Activated naive CD8-positive, alpha-beta T cell treated with anti-CD3 and anti-CD28 coated beads, Interleukin-2, amount 50 U/mL, for 24 hours (primary cell): ENCODE results near the gene NUDCD2.
"Not testable (repeated sequence)": the region's sequence is repeated elsewhere in the genome, so short reads cannot be mapped to it uniquely, and the experiment has no call there.

ENCODE experiments used
- ATAC-seq: fragments of 150-1000 bp; cut with Tn5 transposase; one replicate; pipeline ENCODE4 v1.10.0; 2021
- DNase-seq: peaks from one replicate; pipeline ENCODE4 v3.0.0; 2021
- H3K27ac Mint-ChIP-seq: one replicate; pipeline ENCODE4 v1.8.0; 2021; ENCODE audit warnings: mild to moderate bottlenecking, mixed read lengths
- H3K27me3 Mint-ChIP-seq: one replicate; pipeline ENCODE4 v1.8.0; 2021; ENCODE audit warnings: mixed read lengths
- H3K36me3 Mint-ChIP-seq: one replicate; pipeline ENCODE4 v1.8.0; 2021; ENCODE audit warnings: low read depth, mixed read lengths
- H3K4me1 Mint-ChIP-seq: one replicate; pipeline ENCODE4 v1.8.0; 2021; ENCODE audit warnings: mixed read lengths
- H3K4me3 Mint-ChIP-seq: one replicate; pipeline ENCODE4 v1.8.0; 2021; ENCODE audit warnings: mild to moderate bottlenecking, moderate library complexity, mixed read lengths
- H3K9me3 Mint-ChIP-seq: one replicate; pipeline ENCODE4 v1.8.0; 2021; ENCODE audit warnings: mixed read lengths

Gene NUDCD2

DNA sequence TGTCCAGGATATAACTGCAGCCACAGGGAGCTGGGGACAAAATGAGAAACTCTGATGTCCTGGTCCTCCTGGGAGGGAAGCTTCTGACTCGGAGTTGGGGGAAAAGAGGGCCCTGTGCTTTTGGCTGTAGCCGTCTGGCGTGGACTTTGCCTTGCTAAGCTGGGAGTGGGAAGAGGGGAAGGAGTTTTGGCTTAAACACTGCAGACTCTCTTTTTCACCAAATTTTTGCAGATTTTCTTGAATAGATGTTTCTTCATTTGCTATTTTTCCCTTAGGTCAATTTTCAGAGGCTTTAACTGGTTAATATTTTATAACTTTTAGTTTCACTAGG, 29.8 kb upstream of the NUDCD2 start:
- Mint-ChIP-seq H3K4me1 (no peaks in the 10 kb centered on the region), H3K4me3 (no peak overlapping the region), H3K9me3 (no peaks in the 10 kb centered on the region), H3K27ac (no peak overlapping the region), H3K27me3 (no peaks in the 10 kb centered on the region), H3K36me3 (peaks cover 43% of the 10 kb centered on the region)
- DNase-seq: no peak
- ATAC-seq: no peak

DNA sequence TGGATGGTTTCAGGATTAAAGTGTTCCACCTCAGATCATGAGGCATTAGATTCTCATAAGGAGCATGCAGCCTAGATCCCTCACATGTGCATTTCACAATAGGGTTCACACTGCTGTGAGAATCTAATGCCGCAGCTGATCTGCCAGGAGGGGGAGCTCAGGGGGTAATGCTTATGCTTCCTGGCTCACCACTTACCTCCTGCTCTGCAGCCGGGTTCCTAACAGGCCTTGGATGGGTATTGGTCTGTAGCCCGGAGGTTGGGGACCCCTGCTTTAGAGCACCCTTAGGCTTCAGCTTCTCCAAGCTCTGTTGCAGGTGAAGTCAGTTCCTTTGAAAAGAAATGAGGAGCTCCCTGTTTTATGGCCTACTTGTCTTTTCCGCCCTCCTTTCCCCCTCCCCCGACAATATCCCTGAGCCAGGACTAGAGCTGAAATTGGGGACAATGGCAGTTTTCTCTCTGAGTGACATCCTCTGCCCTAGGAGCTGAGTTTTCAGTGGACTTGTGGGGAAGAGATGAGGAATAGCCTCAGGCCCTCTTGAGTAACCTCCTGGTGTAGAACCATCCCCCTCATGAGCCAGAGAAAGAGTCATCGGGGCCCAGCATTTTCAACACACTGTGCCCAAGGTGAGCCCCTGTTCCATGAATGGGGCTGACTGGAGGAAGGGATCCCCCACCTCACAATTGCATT, 29.3 kb upstream of the NUDCD2 start:
- Mint-ChIP-seq H3K4me1 (no peaks in the 10 kb centered on the region), H3K9me3 (no peaks in the 10 kb centered on the region), H3K4me3 (no peak overlapping the region), H3K27ac (no peak overlapping the region), H3K36me3 (peaks cover 47% of the 10 kb centered on the region), H3K27me3 (no peaks in the 10 kb centered on the region)
- ATAC-seq (no peak), DNase-seq (no peak)

DNA sequence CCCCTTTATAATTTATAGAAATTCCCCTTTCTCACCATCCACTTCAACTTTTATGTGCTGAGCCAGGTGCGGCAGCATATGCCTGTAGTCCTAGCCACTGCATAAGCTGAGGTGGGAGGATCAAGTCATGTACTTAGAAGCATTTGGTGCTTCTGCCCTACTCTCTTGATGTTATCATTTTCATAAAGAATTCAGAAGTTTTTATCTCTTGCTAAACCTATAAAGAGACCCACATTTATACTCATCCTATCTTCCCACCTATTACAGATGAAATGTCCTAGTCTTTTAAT, 19.0 kb upstream of the NUDCD2 start:
- no peak overlapping the region for H3K27ac Mint-ChIP-seq
- peaks cover 60% of the 10 kb centered on the region for H3K36me3 Mint-ChIP-seq
- DNase-seq (no peak), ATAC-seq (no peak)
- H3K27me3 Mint-ChIP-seq: no peaks in the 10 kb centered on the region
- H3K4me3 Mint-ChIP-seq: no peak overlapping the region
- H3K9me3 Mint-ChIP-seq: no peaks in the 10 kb centered on the region
- H3K4me1 Mint-ChIP-seq: no peaks in the 10 kb centered on the region

DNA sequence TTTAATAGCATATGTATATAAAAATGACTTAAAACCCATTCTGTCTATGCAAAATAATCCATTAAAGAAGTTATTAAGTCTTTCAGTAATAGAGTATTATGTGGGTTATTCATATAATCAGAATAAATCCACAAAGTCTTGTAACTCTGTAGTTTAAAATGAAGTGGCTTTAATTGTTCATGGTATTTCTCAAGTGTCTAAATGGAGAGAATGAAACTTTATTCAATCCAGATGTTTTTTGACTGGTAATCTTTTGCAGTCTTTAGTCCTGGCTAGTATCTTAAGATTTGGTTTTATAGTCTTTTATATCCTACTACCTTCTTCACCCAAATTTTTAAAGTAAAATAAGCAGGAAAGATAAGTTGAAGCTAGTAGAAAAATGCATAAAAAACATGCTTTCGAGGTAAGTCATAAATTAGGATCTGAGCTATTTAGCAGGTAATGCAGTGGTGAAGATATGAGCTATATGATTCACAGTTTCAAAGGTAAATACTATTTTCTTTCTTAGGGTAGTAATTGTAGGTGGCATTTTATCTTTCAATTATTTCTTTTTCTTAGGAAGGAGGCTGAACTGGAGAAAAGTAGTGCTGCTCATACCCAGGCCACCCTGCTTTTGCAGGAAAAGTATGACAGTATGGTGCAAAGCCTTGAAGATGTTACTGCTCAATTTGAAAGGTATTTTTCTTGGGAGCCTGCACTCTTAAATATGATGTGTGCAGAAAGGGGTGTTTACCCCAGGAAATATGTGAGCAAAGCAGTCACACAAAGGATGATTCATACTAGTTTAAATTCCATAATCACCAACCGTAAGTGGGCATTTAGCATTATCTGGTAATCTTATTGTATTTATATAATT, 18.5 kb upstream of the NUDCD2 start:
- H3K27me3 Mint-ChIP-seq: no peaks in the 10 kb centered on the region
- H3K27ac Mint-ChIP-seq: no peak overlapping the region
- peaks cover 57% of the 10 kb centered on the region for H3K36me3 Mint-ChIP-seq
- H3K9me3 Mint-ChIP-seq: no peaks in the 10 kb centered on the region
- no peak overlapping the region for H3K4me3 Mint-ChIP-seq
- no peaks in the 10 kb centered on the region for H3K4me1 Mint-ChIP-seq
- no peak for DNase-seq
- no peak for ATAC-seq

DNA sequence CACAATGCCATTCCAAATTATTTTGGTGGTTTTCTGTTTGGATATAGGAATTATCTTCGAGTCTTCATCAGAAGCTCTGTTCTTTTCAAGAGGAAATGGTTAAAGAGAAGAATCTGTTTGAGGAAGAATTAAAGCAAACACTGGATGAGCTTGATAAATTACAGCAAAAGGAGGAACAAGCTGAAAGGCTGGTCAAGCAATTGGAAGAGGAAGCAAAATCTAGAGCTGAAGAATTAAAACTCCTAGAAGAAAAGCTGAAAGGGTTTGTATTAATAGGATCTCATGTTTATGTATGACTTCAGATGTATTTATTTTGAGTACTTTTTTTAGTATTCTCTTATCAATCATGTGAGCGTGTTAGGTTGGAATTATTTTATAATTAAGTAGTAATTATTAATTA, 15.5 kb upstream of the NUDCD2 start:
- no peaks in the 10 kb centered on the region for H3K27me3 Mint-ChIP-seq
- peaks cover 56% of the 10 kb centered on the region for H3K36me3 Mint-ChIP-seq
- no peak overlapping the region for H3K4me3 Mint-ChIP-seq
- no peaks in the 10 kb centered on the region for H3K4me1 Mint-ChIP-seq
- no peak overlapping the region for H3K27ac Mint-ChIP-seq
- DNase-seq: no peak
- no peaks in the 10 kb centered on the region for H3K9me3 Mint-ChIP-seq
- ATAC-seq: no peak

DNA sequence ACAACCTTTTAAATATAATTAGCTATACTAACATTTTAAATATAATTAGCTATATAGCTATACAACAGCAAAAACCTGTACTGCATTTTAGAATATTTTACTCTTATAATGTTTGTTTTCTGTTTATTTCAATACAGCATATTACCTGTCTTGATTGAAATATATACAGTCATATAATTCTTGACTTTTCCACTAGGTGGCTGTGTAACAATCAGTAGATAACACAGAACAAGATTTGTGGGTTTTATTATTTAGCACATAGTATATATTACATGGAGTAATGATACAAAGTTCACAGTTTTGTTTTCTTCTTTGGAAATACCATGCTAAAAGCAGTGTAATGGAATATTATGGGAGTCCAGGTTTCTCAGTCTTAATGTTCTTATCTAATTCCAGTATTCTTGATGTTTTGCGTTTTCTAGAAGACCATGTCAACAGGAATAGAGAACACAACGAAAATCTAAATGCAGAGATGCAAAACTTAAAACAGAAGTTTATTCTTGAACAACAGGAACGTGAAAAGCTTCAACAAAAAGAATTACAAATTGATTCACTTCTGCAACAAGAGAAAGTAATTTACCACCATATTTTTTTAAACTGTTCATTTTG, 13.8 kb upstream of the NUDCD2 start:
- Mint-ChIP-seq H3K27ac (no peak overlapping the region), H3K36me3 (peaks cover 53% of the 10 kb centered on the region), H3K27me3 (no peaks in the 10 kb centered on the region), H3K4me3 (no peak overlapping the region), H3K4me1 (no peaks in the 10 kb centered on the region), H3K9me3 (no peaks in the 10 kb centered on the region)
- ATAC-seq (no peak), DNase-seq (no peak)

DNA sequence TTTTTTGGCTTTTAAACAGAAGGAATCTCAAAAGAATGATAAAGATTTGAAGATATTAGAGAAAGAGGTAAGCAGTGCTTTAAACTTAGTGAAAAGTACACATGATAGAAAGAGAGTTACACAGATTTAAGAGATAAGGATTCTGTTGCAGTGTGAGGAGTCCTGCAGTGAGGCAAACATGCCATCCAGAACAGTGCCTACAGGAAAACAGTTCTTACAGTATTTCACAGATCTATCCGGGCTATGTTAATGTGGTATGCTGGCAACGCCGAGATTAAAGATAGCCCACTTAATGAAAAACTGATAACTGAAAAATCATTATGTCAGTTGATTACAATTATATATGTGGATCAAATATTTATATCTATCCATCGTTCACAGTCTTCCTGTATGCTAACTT, 7.8 kb upstream of the NUDCD2 start:
- ATAC-seq (no peak), DNase-seq (no peak)
- peaks cover 44% of the 10 kb centered on the region for H3K36me3 Mint-ChIP-seq
- H3K4me3 Mint-ChIP-seq: no peak overlapping the region
- no peaks in the 10 kb centered on the region for H3K9me3 Mint-ChIP-seq
- H3K4me1 Mint-ChIP-seq: peaks cover 2% of the 10 kb centered on the region
- H3K27ac Mint-ChIP-seq: no peak overlapping the region
- no peaks in the 10 kb centered on the region for H3K27me3 Mint-ChIP-seq

DNA sequence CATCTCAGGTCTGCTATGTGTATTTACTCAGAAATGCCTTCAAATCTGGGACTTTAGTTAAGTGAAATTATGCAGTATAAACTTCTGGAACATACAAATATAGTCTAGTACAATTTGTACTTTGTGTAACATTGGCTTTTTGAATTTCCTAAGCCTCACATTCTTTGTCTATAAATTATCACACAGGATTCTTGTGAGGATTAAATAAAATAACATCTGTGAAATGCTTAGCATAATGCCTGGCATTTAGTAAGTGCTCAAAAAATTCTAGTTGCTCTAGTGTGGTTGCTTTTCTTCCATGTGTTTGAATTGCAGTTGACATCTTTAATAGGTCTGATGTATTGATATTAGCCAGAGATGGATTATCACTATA, 3.1 kb upstream of the NUDCD2 start:
- H3K36me3 Mint-ChIP-seq: peaks cover 30% of the 10 kb centered on the region
- H3K4me3 Mint-ChIP-seq: no peak overlapping the region
- H3K27ac Mint-ChIP-seq: no peak overlapping the region
- no peaks in the 10 kb centered on the region for H3K9me3 Mint-ChIP-seq
- peaks cover 3% of the 10 kb centered on the region for H3K27me3 Mint-ChIP-seq
- DNase-seq: no peak
- no peak for ATAC-seq
- H3K4me1 Mint-ChIP-seq: peaks cover 24% of the 10 kb centered on the region

DNA sequence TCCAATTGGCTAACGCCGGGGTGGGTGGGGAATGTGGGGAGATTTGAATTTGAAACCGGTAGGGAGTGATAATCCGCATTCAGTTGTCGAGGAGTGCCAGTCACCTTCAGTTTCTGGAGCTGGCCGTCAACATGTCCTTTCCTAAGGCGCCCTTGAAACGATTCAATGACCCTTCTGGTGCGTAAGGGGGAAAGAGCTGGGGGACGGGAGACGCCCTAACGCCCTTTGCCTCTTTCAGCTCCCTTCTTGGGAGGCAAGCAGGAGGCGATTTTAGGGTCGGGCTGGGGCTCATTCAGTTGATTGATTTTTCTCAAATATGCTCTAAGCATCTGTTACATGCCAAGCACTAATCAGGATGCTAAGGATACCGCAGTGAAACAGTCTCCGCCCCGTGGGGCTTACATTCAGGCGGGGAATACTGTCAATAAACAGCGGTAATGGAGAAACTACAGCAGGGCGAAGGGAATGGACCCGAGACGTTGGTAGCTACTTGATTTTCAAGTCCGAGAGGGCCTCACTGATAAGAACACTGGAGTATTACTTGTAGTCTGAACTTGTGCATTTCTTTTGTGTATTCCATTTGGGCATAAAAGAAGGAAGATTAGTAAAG, 765 bp upstream of the NUDCD2 start, which contains the start of gene HMMR:
Gene HMMR (plus strand): TSS at position 71 of the 610 bp plus-strand sequence. CDS start 61 bp downstream, at position 132.
- Mint-ChIP-seq H3K9me3 (no peaks in the 10 kb centered on the region), H3K4me1 (peaks cover 41% of the 10 kb centered on the region), H3K4me3 (peak within 1 kb of the TSS; percentile 93), H3K27me3 (peaks cover 3% of the 10 kb centered on the region), H3K27ac (peak within 1 kb of the TSS; percentile 100), H3K36me3 (peaks cover 32% of the 10 kb centered on the region)
- no peak for DNase-seq
- no peak for ATAC-seq

DNA sequence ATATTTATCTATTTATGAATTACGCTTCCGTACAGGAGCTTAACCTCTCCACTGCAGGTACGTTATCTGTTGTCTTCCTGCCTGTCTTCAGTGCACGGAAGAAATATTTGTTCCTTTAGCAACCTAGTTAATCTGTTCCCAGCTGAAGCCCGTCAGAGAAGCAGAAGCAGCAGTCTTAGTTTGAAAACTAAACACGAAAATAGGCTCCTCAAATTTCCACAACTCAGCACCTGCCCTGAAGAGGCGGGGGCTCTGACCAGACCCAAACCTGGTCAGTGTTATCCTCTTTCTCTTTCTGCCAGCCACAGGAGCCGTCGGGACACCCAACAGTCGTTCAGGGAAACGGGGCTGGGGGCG, 462 bp downstream of the NUDCD2 start:
- H3K36me3 Mint-ChIP-seq: peaks cover 36% of the 10 kb centered on the region
- H3K4me3 Mint-ChIP-seq: peak overlapping the region; percentile 93
- peaks cover 3% of the 10 kb centered on the region for H3K27me3 Mint-ChIP-seq
- no peaks in the 10 kb centered on the region for H3K9me3 Mint-ChIP-seq
- peaks cover 42% of the 10 kb centered on the region for H3K4me1 Mint-ChIP-seq
- DNase-seq: no peak
- ATAC-seq: no peak
- H3K27ac Mint-ChIP-seq: peak overlapping the region; percentile 100

DNA sequence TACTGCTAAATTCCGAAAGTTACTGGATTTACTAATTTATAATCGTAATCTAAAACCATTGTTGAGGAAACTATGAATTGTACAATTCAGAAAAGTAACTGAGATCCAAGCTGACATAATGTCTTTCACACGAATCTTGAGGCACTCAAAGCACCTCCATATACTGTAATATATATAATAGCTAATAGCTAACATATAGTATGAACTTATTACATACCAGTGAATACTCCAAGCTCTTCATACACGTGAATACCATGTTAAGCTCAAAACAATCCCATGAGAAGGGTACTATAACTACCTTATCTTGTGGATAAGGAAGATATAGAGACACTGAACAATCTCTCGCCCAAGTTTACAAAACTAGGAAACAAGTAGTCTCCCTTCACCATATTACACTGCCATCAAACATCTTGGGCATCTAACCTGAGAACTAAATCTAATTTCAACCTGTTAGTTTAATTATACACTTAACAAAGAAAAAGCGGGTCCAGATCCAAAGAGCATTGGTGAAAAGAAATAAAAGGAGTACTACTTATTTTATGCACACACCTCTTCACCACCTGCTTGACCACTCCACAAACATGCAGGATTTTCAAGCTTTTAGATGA, 1.0 kb downstream of the NUDCD2 start:
- ATAC-seq: no peak
- Mint-ChIP-seq H3K36me3 (peaks cover 32% of the 10 kb centered on the region), H3K27ac (peak overlapping the region; percentile 100), H3K4me1 (peaks cover 42% of the 10 kb centered on the region), H3K9me3 (no peaks in the 10 kb centered on the region), H3K4me3 (peak overlapping the region; percentile 93), H3K27me3 (peaks cover 3% of the 10 kb centered on the region)
- DNase-seq: no peak

DNA sequence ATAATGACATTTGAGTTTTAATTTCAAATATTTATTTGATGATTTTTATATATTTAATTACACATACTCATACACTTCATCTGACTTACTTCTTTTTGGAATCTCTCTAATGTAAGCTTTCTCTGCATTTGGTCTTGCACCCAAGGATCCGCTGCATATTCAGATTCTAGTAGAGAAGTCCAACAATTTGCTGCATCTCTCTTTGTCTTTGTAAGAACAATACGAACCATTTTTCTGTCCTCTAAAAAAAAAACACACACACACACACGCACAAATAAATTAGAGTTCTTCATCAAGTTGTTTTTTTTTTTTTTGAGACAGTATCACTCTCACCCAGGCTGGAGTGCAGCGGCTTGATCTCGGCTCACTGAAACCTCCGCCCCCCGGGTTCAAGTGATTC, 3.1 kb downstream of the NUDCD2 start:
- Mint-ChIP-seq H3K9me3 (no peaks in the 10 kb centered on the region), H3K4me3 (no peak overlapping the region), H3K27ac (no peak overlapping the region), H3K4me1 (peaks cover 34% of the 10 kb centered on the region), H3K27me3 (peaks cover 3% of the 10 kb centered on the region), H3K36me3 (peaks cover 41% of the 10 kb centered on the region)
- ATAC-seq (no peak), DNase-seq (no peak)

DNA sequence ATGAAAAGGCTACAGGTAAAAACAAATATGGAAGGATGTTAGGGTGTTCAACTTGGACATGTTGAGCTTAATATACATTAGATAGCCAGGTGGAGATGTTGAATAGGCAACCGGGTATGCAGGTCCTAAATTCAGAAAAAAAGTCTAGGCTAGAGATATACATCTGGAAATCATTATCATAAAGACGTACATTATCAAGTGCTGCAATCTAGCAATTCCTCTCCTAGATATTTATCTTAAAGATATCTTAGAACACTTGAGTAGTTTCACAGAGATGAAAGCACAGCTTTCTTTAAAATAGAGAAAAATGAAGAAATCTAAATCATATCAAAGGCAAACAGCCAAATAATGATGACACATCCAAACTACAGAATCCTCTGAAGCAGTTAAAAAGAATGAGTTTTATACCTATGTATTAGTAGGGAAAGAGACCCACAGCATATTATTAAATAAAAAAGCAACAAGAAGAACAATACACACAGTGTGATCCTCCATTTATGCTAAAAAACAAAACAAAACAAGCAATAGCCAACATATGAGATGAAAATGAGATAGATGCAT, 3.8 kb downstream of the NUDCD2 start:
- ATAC-seq (no peak), DNase-seq (no peak)
- peaks cover 45% of the 10 kb centered on the region for H3K36me3 Mint-ChIP-seq
- peak overlapping the region; percentile 40 for H3K27ac Mint-ChIP-seq
- peak overlapping the region; percentile 10 for H3K4me3 Mint-ChIP-seq
- peaks cover 3% of the 10 kb centered on the region for H3K27me3 Mint-ChIP-seq
- no peaks in the 10 kb centered on the region for H3K9me3 Mint-ChIP-seq
- peaks cover 31% of the 10 kb centered on the region for H3K4me1 Mint-ChIP-seq

DNA sequence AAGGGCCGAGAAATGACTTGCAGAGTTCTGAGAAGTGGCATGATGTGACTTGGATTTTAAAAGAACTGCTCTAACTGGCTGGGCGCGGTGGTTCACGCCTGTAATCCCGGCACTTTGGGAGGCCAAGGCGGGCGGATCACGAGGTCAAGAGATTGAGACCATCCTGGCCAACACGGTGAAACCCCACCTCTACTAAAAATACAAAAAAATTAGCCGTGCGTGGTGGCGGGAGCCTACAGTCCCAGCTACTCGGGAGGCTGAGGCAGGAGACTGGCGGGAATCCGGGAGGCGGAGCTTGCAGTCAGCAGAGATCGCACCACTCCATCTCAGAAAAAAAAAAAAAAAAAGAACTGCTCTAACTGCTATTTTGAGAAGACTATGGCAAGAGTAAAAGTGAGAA, 4.5 kb downstream of the NUDCD2 start:
- DNase-seq, H3K27me3 Mint-ChIP-seq, H3K4me3 Mint-ChIP-seq, ATAC-seq, H3K9me3 Mint-ChIP-seq, H3K27ac Mint-ChIP-seq: not testable (repeated sequence)
- peaks cover 48% of the 10 kb centered on the region for H3K36me3 Mint-ChIP-seq
- H3K4me1 Mint-ChIP-seq: peaks cover 31% of the 10 kb centered on the region
